Measurements from ENCODE around the gene SYNGR2. TPM values are rescaled to one million over a fixed set of nuclear protein-coding genes. Genes with fewer than 3 reads are reported as not detected.

SYNGR2 gene
- total RNA-seq, 1 donor from 2014 or later, result 206 TPM

DNA sequence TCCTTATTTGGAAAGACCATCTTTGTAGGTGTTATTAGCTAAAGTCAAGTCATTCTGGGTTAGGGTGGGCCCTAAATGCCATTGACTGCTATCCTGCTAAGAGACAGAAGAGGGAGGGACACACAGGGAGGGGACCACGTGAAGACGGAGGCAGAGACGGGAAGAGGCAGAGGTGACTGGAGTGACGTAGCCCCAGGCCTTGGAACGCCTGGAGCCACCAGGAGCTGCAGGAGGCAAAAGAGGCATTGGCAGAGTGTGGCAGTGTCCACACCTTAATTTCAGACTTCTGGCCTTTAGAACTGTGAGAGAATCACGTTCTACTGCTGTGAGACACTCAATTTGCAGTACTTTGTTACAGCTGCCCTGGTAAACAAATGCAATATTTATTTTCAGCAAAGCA is 32.1 kb downstream of the SYNGR2 start:
- intact Hi-C loops (cut with DNase I), result no loop called here
- ATAC-seq (no peak), DNase-seq (no peak)
- Histone ChIP-seq H3K4me1 (peaks cover 6% of the 10 kb centered on the region), H3K9me3 (no peaks in the 10 kb centered on the region), H3K4me3 (no peak overlapping the region), H3K36me3 (peaks cover 11% of the 10 kb centered on the region), H3K27me3 (no peaks in the 10 kb centered on the region), H3K27ac (no peak overlapping the region)
- TF ChIP-seq, protein P1, sequence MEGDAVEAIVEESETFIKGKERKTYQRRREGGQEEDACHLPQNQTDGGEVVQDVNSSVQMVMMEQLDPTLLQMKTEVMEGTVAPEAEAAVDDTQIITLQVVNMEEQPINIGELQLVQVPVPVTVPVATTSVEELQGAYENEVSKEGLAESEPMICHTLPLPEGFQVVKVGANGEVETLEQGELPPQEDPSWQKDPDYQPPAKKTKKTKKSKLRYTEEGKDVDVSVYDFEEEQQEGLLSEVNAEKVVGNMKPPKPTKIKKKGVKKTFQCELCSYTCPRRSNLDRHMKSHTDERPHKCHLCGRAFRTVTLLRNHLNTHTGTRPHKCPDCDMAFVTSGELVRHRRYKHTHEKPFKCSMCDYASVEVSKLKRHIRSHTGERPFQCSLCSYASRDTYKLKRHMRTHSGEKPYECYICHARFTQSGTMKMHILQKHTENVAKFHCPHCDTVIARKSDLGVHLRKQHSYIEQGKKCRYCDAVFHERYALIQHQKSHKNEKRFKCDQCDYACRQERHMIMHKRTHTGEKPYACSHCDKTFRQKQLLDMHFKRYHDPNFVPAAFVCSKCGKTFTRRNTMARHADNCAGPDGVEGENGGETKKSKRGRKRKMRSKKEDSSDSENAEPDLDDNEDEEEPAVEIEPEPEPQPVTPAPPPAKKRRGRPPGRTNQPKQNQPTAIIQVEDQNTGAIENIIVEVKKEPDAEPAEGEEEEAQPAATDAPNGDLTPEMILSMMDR (IDR thresholded peaks at IDR 0.05), result no peak

DNA sequence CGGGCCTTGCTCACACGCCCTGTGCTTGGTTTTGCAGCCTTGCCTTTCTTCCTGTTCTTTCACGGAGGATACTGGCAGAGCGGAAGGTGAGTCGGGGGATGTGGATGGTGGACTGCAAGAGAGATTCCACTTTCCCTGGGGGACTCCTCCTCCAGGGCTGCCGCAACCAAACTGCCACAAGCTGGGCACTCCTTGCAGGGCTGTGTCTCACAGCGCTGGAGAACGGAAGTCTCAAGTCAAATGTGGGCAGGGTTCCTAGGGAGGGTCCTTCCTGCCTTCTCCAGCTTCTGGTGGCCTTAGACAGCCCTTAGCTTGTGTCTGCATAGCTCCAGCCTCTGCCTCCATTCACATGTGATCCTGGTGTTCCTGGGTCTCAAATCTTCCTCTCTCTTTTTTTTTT is 34.3 kb downstream of the SYNGR2 start:
- TF ChIP-seq, protein P1 (IDR thresholded peaks at IDR 0.05), result no peak

DNA sequence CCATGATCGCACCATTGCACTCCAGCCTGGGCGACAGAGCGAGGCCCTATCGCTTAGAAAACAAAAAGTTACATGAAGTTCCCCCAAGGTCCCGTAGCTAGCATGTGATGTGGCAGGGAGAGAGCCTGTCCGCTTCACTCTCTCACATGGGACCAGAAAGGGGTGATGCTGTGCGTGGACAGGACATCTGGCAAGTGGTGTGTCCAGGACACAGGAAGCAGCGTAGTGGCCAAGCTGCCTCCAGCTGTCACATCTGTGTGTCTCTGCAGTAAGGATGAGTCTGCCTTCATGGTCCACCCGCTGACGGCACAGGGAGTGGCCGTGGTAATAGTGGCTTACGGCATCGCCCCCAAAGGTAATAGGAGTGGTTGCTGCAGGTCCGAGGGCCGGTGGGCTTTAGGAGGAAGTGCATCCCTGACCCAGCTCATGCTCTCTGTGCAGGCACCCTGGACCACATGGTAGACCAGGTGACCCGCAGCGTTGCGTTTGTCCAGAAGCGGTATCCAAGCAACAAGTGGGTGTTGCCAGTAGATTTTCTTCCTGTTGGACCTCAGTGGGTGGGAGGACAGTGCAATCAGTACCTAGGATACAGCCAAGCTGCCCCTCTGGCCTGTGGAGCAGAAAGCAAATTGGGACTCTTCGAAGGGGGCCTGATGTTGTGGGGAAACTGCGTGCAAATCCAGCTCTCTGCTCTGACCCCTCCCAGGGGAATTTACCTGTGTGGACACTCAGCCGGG is 36.2 kb downstream of the SYNGR2 start:
- no peak for ATAC-seq
- Histone ChIP-seq H3K27ac (no peak overlapping the region), H3K27me3 (no peaks in the 10 kb centered on the region), H3K4me3 (no peak overlapping the region), H3K9me3 (no peaks in the 10 kb centered on the region), H3K36me3 (no peaks in the 10 kb centered on the region), H3K4me1 (peaks cover 3% of the 10 kb centered on the region)
- intact Hi-C loops (cut with DNase I), result no loop called here
- no peak for DNase-seq
- TF ChIP-seq, protein P1 (IDR thresholded peaks at IDR 0.05), result no peak

More for the DNA sequence above, 34.3 kb downstream of the SYNGR2 start:
- Histone ChIP-seq H3K4me3 (no peak overlapping the region), H3K27me3 (no peaks in the 10 kb centered on the region), H3K9me3 (no peaks in the 10 kb centered on the region), H3K27ac (no peak overlapping the region), H3K4me1 (peaks cover 6% of the 10 kb centered on the region), H3K36me3 (no peaks in the 10 kb centered on the region)
- no peak for ATAC-seq
- intact Hi-C loops (cut with DNase I), result no loop called here
- DNase-seq, result no peak

DNA sequence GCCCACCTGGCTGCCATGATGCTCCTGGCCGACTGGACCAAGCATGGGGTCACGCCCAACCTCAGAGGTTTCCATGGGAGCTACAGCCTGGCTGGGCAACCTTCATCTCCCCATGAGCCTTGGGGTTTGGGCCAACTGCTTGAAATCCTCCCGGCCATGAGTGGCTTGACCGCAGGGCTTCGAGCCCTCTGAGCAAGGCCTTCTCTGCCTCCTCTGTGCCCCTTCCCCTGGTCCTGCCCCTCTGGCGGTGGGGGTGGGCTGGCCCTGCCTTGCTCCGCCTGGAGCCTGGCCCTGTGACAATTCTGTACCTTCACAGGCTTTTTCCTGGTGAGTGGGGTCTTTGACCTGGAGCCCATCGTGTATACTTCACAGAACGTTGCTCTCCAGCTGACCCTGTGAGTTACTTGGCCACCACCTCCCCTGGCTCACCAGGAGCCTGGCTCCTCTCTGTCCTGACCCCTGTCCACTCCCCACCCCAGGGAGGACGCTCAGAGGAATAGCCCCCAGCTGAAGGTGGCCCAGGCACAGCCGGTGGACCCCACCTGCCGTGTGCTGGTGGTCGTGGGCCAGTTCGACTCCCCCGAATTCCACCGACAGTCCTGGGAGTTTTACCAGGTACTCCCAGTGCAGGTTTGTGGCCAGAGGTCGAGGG is 36.9 kb downstream of the SYNGR2 start:
- Histone ChIP-seq H3K36me3 (no peaks in the 10 kb centered on the region), H3K27ac (no peak overlapping the region), H3K4me1 (no peaks in the 10 kb centered on the region), H3K9me3 (no peaks in the 10 kb centered on the region), H3K27me3 (no peaks in the 10 kb centered on the region), H3K4me3 (no peak overlapping the region)
- ATAC-seq (no peak), DNase-seq (no peak)
- TF ChIP-seq, protein P1 (IDR thresholded peaks at IDR 0.05), result no peak
- intact Hi-C loops (cut with DNase I), result no loop called here

DNA sequence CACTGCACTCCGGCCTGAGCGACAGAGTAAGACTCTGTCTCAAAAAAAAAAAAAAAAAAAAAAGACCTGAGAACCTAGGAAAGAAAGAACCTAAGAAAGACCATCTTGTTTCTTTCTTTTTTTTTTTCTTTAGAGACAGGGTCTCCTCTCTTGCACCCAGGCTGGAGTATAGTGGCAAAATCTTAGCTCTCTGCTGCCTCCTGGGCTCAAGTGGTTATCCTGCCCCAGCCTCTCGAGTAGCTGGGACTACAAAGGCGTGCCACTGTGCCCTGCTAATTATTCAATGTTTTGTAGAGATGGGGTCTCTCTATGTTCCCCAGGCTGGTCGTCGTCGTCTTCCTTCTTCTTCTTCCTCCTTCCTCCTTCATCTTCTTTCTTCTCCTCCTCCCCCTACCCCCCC is 37.9 kb downstream of the SYNGR2 start:
- TF ChIP-seq, protein P1 (IDR thresholded peaks at IDR 0.05), result no peak
- DNase-seq (no peak), ATAC-seq (no peak)
- Histone ChIP-seq H3K4me3 (no peak overlapping the region), H3K9me3 (no peaks in the 10 kb centered on the region), H3K27me3 (no peaks in the 10 kb centered on the region), H3K27ac (no peak overlapping the region), H3K36me3 (no peaks in the 10 kb centered on the region), H3K4me1 (no peaks in the 10 kb centered on the region)
- intact Hi-C loops (cut with DNase I), result no loop called here
